ENCODE results near the gene PRDM1.

Gene PRDM1

DNA sequence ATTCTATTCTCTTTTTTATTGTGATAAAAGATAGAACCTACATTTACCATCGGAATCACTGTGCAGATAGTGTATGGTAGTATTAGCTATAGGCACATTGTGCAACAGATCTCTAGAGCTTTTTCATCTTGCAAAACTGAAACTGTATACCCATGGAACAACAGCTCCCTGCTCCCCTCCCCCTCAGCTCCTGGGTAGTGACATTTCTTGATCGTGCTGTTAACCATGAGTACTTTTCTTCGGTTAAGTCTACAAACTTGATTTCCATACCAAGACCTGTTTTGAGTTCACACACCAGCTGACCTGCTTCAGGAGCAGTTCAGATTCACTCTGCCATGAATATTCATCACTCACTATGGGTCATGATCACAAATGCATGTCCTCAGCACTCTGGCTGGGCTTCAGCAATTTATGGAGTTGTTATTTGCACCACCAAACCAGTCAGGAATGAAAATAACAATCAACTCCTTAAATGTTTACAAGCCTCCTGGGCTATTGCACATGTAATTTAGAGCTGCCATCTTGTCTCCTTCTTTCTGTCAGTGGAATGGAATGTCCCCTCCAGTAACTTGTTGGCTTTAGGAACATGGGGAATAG lies 32.8 kb downstream of the PRDM1 start:
- DNase-seq, result no peak

- no peak for DNase-seq
Observed at GRCh38 chr6:106119546-106119945, 33.4 kb downstream of the PRDM1 start.

- DNase-seq, result peak in 1 of 2 donors; percentile 29
Observed at GRCh38 chr6:106120006-106120405, 33.9 kb downstream of the PRDM1 start.

DNA sequence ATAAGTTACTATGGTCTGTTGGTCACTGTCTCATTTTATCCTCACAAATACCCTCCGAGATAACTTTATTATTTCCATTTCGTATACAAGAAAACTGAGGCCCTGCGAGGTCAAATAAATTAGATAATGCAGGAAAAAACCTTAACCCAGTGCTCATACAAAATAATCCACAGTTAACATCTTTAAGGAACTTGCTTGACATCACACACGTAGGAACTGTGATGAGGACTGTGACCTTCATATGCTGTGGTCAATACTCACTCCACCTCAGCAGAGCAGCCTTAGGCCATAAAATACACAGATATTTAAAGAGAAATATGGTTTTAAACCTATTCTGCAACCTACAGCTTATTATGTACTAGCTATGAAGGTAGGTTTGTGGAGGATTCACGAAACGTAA lies 34.3 kb downstream of the PRDM1 start:
- DNase-seq, result no peak

- no peak for DNase-seq
Observed at GRCh38 chr6:106122306-106122918, 36.3 kb downstream of the PRDM1 start.

GRCh38 chr6:106122938-106123656 lies 37.0 kb downstream of the PRDM1 start:
- DNase-seq, result peak in 1 of 2 donors; percentile 30

DNA sequence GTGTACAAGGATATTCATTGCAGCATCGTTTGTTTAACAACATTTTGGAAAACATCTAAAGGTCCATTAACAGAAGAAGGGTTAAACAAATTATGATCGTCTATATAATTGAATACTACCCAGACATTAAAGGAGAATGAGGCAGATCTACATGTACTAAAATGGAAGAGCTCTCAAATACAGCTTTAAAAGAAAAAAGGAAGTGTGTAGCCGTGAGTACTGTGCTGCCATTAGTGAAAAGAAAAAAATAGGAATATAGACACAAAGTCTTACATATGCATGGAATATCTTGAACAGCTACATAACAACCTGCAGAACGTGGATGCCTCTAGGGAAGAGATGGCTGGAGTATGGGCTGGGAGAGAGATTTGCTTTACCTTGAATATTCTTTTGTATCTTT lies 37.9 kb downstream of the PRDM1 start:
- no peak for DNase-seq

DNA sequence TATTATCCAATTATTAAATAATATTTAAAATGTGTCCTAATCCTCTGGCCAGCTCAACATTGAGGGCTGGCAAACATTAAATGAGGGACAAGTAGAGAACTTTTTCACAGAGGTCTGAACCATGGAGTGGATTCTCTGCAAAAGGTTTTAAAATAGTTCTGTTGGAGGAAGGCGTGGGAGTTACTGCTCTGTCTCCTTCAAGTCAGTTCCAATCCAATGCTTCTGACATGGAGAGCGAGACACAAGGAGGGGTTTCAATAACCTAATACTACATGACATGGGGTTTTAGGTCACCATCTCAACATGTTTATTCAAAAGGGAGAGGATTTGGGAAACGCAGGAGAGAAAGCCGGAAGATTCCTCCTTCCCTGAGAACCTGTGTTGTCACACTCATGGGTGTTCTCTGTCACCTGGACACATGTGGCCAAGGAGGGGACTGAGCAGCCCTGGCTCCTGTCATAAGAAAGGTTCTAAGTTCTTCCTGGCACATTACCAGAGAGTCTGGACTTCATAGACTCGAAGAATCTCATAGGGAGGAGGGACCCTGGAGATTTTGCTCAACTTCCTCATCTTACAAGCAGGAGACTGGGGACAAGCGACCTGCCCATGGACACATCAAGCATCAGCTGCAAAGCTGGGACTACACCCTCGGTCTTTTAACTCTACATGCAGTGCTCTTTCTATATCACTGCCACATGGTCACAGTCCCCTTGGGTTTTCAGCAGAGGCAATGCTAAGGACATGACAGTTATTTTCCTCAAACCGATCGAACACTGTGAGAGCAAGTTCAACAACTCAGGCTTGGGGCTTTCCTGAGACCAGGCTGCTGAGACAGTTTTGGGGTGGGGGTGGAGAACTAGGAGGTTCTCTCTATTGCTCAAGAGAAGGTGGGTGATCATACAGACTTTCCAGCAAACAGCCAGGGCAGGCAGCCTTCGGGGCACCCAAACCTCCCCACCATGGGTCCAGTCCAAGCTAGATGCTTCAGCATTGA lies 38.6 kb downstream of the PRDM1 start:
- peak; percentile 22 to 42 for DNase-seq

DNA sequence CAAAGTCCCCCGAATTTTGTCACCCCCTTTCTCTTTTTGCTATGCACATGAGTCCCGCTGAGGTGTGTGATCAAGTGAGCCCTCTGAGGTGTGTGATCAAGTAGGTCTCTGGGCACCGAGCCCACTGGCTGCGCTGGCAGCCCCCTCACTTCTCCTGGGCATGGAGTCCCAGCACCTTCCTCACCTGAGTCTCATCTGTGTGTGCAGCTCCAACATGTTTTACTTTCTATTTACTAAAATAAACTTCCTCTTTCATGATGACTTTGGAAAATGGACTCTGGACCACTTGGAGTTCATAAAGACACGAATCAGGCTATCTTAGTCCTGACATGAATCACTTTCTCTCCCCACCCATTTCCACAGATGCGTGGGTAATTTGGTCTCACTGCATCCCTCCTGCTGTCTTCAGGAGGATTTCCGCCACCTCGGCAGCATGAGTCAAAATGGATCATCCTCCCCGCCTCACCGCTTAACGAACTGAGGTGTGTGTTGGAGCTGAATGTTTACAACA lies 39.8 kb downstream of the PRDM1 start:
- peak; percentile 27 to 59 for DNase-seq

DNA sequence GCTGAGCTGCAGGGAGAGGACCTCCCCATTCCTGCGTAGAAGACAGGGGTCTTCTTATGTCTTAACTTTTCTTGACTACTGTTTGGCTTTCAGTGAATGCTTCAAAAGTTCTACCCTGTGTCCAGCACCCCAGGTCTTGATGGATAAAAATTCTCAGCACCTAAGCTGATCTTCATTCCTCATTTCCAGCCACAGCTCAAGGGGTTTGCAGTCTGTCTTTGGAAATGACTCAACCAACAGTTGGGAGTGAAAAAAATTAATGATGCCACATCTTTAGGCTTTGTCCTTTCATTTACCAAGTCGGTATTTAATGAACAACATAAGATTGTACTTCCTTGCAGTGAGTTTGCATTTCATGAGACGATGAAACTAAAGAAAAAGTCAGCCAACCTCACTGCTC lies 40.3 kb downstream of the PRDM1 start:
- DNase-seq, result no peak

GRCh38 chr6:106128981-106129781 lies 43.0 kb downstream of the PRDM1 start:
- DNase-seq, result peak; percentile 60 to 64

DNA sequence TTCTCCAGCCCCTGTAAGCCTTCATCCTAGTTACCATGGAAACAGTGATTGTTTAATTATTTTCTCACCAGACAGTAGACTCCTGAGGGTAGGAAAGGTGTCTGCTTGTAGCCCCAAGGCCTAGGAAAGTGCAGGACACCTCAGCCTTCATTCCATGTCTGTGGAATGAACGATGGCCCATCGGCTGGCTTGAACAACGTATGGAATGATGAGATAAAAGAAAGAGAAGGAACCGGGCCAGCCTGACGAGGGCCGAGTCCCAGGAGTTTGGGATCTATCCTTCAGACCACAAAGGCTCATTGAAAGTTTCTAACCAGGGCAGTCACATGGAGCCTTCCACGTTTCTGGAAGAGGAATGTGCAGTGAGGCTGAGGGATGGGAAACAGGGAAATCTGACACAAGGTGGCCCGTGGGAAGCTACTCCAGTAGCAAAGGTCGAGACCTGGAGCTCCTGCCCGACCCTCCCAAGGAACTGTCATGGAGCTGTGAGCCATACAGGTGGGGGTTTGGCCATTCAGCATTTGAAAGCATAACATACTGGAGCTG lies 46.1 kb downstream of the PRDM1 start:
- no peak for DNase-seq

DNA sequence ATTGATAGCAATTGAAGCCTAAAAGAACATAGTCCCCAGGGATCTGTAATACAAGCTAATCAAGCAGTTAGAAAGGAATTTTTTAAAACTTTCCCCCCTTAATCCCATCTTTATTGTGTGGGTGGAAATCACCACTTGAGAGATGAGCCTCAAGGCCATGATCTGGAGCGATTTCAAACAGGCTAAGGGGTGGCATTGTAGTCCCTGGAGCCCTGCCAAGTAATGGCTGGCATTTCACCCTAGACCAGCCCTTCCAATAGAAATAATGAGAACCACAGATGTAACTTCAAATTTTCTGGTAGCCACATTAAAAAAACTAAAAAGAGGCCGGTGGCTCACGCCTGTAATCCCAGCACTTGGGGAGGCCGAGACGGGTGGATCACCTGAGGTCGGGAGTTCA lies 46.9 kb downstream of the PRDM1 start:
- no peak for DNase-seq

DNA sequence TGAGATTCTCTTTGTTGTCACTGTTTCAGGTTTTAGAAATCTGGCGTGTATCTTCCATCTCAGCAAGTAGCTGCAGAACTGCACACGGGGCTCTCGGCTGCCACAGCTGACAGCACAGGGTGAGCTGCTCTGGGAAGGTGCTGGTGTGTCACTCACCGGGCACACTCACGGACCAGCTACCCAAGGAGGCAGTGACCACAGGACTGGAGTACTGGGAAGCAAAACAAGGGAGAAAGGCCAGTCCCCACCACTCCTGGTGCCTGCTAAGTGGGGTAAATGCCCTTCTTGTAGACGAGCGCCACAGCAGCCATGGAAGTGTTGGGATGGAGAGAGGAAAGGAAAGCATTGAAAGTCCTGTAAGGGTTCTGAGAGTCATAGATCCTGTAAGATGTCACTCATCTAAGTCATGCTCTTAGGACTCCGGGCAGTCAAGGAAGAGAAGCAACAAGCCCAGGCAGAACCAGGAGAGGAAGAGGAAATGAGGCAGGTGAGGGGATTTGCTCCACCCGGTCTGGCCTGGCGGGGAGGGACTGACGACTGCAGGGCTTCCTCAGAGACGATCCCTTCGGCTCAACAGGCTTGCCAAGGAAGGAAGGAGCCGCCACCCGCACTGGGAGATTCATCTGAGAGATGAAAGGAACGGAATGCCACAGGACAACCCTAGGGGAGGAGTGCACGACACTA lies 48.1 kb downstream of the PRDM1 start:
- DNase-seq, result no peak

- peak; percentile 23 to 56 for DNase-seq
Observed at GRCh38 chr6:106134906-106135634, 48.9 kb downstream of the PRDM1 start.

GRCh38 chr6:106135911-106136571 lies 49.9 kb downstream of the PRDM1 start:
- no peak for DNase-seq

DNA sequence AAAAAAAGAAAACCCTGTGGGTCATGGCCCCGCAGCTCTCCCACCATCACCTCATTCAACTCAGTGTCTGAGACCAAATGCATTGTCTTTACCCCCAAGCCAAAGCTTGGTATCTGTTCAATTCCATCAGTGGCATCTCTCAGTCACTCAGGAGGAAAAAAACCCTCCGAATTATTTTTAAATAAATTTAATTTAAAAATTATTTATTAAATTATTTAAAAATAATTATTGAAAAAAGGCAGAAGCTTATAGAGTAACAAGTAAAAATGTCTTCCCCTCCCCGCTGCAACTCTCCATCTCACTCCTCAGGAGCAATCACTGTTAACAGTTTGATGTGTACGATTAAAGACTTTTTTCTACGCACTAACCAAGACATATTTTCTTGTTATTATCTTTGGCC lies 50.7 kb downstream of the PRDM1 start:
- DNase-seq, result no peak

- no peak for DNase-seq
Observed at GRCh38 chr6:106138151-106138550, 52.0 kb downstream of the PRDM1 start.

- no peak for DNase-seq
Observed at GRCh38 chr6:106141441-106142237, 55.5 kb downstream of the PRDM1 start.
